Measurements from ENCODE around the gene NUBP1. TPM values are rescaled to one million over a fixed set of nuclear protein-coding genes. Genes with fewer than 3 reads are reported as not detected.
"Not testable (repeated sequence)": the region's sequence is repeated elsewhere in the genome, so short reads cannot be mapped to it uniquely, and the experiment has no call there.

Gene NUBP1
- total and polyA plus RNA-seq, 5 donors: 45.9 to 55.9 (median 47.5) TPM

DNA sequence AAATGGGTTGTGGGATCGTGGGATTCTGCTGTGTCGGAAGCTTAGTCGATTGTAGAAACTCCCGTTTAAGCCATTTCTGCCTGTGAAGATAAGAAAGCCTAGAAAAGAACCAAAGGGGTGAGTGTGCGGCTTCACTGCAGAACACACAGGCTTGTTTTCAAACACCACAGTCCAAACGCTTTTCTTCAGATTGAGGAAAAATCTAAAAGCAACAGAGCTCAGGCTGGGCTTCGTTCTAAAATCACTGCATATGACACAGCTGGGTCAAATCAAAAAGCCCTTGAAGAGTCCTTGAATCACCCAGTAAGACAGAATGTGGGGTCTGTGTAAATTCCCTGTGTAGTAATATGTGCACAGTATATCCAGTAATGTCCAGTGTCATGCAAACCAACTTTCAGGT lies 25.7 kb downstream of the NUBP1 start:
- intact Hi-C loops (cut with DNase I): loop anchor here in 2 of 4 donors (10.0 kb wide), 2 partner anchors 55 to 145 kb away; no protein-coding TSS in a partner anchor
- H3K27me3 ChIP-seq (ENCODE audit: control insufficient read depth, insufficient read depth): no peaks in the 10 kb centered on the region
- H3K4me3 ChIP-seq (ENCODE audit: low read length): no peak overlapping the region

DNA sequence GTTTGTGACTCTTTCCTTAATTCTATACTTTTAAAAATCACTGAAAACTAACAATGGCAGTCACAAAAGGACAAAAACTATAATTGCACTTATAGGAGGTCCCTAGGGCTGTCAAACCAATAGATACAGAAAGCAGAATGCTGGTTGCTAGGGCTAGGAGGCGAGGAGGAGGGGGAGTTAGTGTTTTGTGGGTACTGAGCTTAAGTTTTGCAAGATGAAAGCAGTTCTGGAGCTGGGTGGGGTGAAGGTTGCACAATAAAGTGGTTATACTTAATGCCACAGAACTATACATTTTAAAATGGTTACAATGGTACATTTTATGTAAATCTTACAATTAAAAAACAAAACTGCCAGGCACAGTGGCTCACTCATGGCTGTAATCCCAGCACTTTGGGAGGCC lies 27.3 kb downstream of the NUBP1 start:
- DNase-seq: no peak
- no peak for ATAC-seq
- Histone ChIP-seq H3K27ac (ENCODE audit: low read length) (no peak overlapping the region), H3K27me3 (ENCODE audit: control insufficient read depth, insufficient read depth) (no peaks in the 10 kb centered on the region), H3K4me1 (ENCODE audit: control insufficient read depth, insufficient read depth, low read length) (no peaks in the 10 kb centered on the region), H3K9me3 (ENCODE audit: control insufficient read depth, low read length) (no peaks in the 10 kb centered on the region), H3K4me3 (ENCODE audit: low read length) (no peak overlapping the region)
- intact Hi-C loops (cut with DNase I): no loop called here
- 74% methylated on average over 1 of the region's 1 CpG for WGBS

More for the DNA sequence above, 25.7 kb downstream of the NUBP1 start:
- DNase-seq (no peak), ATAC-seq (no peak)
- Histone ChIP-seq H3K9me3 (ENCODE audit: control insufficient read depth, low read length) (no peaks in the 10 kb centered on the region), H3K27ac (ENCODE audit: low read length) (no peak overlapping the region), H3K4me1 (ENCODE audit: control insufficient read depth, insufficient read depth, low read length) (peaks cover 8% of the 10 kb centered on the region)
- 60% methylated on average over 7 of the region's 7 CpGs for WGBS

DNA sequence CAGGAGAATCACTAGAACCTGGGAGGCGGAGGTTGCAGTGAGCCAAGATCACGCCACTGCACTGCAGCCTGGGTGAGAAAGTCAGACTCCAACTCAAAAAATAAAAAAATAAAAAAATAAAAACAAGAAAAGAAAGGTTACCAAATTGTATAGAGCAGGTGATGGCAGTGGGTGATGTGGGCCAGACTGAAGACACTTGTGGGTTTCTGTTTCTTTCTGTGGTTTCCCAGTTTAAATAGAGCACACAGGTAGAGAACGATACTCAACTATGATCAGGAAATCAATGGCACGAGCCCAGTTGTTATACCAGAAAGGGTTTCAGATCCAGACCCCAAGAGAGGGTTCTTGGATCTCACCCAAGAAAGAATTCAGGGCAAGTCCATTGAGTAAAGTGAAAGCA lies 32.6 kb downstream of the NUBP1 start:
- no peak overlapping the region for H3K27ac ChIP-seq (ENCODE audit: low read length)
- no peaks in the 10 kb centered on the region for H3K4me1 ChIP-seq (ENCODE audit: control insufficient read depth, insufficient read depth, low read length)
- DNase-seq (no peak), ATAC-seq (no peak)
- no peak overlapping the region for H3K4me3 ChIP-seq (ENCODE audit: low read length)
- H3K27me3 ChIP-seq (ENCODE audit: control insufficient read depth, insufficient read depth): no peaks in the 10 kb centered on the region
- WGBS: 77% methylated on average over 4 of the region's 4 CpGs
- intact Hi-C loops (cut with DNase I): no loop called here
- H3K9me3 ChIP-seq (ENCODE audit: control insufficient read depth, low read length): no peaks in the 10 kb centered on the region

DNA sequence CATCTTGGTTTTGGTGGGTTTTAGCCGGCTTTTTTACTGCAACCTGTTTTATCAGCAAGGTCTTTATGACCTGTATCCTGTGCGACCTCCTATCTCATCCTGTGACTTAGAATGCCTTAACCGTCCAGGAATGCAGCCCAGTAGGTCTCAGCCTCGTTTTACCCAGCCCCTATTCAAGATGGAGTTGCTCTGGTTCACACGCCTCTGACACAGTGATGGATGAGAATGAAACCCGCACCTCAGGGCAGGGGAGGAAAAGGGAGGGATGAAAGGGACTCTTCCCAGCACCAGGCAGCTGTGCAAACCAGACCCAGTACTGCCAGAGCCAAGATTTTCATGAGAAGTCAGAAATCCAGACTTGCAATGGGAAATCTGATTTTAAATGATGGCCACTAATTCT lies 33.3 kb downstream of the NUBP1 start:
- H3K27ac ChIP-seq (ENCODE audit: low read length); H3K4me1 ChIP-seq (ENCODE audit: control insufficient read depth, insufficient read depth, low read length); ATAC-seq; H3K9me3 ChIP-seq (ENCODE audit: control insufficient read depth, low read length); H3K27me3 ChIP-seq (ENCODE audit: control insufficient read depth, insufficient read depth); H3K4me3 ChIP-seq (ENCODE audit: low read length); intact Hi-C loops (cut with DNase I); DNase-seq: not testable (repeated sequence)
- WGBS: 71% methylated on average over 6 of the region's 6 CpGs

DNA sequence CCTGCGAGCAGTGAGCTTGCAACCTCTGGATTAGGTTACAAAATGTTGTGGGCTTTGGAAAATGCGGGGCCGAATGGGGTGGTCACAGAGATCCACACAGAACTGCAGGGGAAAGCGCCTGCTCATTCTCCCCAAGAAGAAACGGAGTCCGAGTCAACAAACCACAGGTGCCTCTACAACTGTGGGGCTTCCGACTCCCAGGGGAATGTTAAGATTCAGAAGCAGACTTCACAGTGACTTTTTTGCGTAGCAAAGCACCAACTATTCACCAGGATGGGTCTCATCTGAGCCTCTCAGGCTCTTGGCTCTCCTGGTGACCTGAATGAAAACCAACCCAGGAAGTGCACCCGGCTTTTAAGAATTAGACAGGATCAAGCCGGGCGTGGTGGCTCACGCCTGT lies 33.7 kb downstream of the NUBP1 start:
- no peak for ATAC-seq
- Histone ChIP-seq H3K27ac (ENCODE audit: low read length) (no peak overlapping the region), H3K9me3 (ENCODE audit: control insufficient read depth, low read length) (no peaks in the 10 kb centered on the region), H3K4me3 (ENCODE audit: low read length) (no peak overlapping the region), H3K27me3 (ENCODE audit: control insufficient read depth, insufficient read depth) (no peaks in the 10 kb centered on the region), H3K4me1 (ENCODE audit: control insufficient read depth, insufficient read depth, low read length) (no peaks in the 10 kb centered on the region)
- WGBS: 95% methylated on average over 12 of the region's 12 CpGs
- DNase-seq: no peak
- intact Hi-C loops (cut with DNase I): no loop called here

DNA sequence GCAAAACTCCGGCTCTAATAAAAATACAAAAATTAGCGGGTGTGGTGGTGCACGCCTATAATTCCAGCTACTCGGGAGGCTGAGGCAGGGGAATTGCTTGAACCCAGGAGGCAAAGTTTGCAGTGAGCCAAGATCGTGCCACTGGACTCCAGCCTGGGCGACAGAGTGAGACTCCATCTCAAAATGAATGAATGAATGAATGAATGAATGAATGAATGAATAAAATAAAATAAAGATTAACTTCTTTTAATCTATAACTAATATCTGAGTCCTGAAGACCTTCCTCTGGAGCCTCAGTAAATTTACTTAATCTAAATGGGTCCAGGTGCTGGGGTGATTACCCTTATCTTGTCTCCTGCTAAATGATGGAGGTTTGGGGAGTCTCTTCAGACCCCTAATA lies 36.3 kb downstream of the NUBP1 start:
- H3K27ac ChIP-seq (ENCODE audit: low read length); H3K4me1 ChIP-seq (ENCODE audit: control insufficient read depth, insufficient read depth, low read length); intact Hi-C loops (cut with DNase I); DNase-seq; H3K4me3 ChIP-seq (ENCODE audit: low read length); H3K27me3 ChIP-seq (ENCODE audit: control insufficient read depth, insufficient read depth); ATAC-seq; H3K9me3 ChIP-seq (ENCODE audit: control insufficient read depth, low read length): not testable (repeated sequence)
- WGBS: 96% methylated on average over 6 of the region's 6 CpGs

DNA sequence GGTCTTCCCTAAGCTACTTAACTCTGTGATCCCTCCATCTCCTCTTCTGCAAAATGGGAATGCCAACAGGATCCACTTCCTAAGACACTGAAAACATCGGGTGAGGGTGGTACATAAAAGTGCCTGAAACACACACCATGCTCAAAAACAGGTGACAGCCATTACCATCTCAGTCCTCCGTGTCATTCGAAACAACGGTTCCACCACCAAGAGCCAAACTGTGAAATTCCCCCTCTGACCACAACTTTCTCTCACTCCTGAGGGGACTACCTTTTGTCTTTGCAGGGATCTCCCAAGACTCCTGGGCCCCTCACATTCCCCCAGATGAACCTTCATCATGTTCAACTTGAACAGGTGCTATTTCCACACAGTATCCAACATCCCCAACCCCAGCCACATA lies 37.0 kb downstream of the NUBP1 start:
- WGBS: 93% methylated on average over 4 of the region's 4 CpGs
- Histone ChIP-seq H3K9me3 (ENCODE audit: control insufficient read depth, low read length) (no peaks in the 10 kb centered on the region), H3K4me3 (ENCODE audit: low read length) (no peak overlapping the region), H3K4me1 (ENCODE audit: control insufficient read depth, insufficient read depth, low read length) (no peaks in the 10 kb centered on the region), H3K27me3 (ENCODE audit: control insufficient read depth, insufficient read depth) (no peaks in the 10 kb centered on the region), H3K27ac (ENCODE audit: low read length) (no peak overlapping the region)
- DNase-seq (no peak), ATAC-seq (no peak)
- intact Hi-C loops (cut with DNase I): no loop called here

DNA sequence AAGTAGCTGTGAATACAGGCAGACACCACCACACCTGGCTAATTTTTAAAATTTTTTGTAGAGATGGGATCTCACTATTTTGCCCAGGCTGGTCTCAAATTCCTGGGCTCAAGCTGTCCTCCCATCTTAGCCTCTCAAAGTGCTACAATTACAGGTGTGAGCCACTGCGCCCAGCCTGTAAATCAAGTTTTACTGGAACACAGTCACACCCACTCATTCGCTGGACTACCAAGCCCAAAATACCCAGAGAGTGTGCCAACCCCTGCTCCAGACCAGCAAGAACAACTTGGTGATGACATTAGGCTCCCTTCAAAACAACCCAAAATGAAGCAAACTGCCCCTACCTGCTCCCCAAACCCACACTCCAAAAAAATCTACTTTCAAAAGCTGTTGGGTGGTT lies 39.0 kb downstream of the NUBP1 start:
- H3K27me3 ChIP-seq (ENCODE audit: control insufficient read depth, insufficient read depth): no peaks in the 10 kb centered on the region
- no peak overlapping the region for H3K27ac ChIP-seq (ENCODE audit: low read length)
- no peak overlapping the region for H3K4me3 ChIP-seq (ENCODE audit: low read length)
- no peaks in the 10 kb centered on the region for H3K4me1 ChIP-seq (ENCODE audit: control insufficient read depth, insufficient read depth, low read length)
- H3K9me3 ChIP-seq (ENCODE audit: control insufficient read depth, low read length): no peaks in the 10 kb centered on the region
- intact Hi-C loops (cut with DNase I): no loop called here
- DNase-seq: no peak
- no peak for ATAC-seq
- 100% methylated on average over 2 of the region's 2 CpGs for WGBS

DNA sequence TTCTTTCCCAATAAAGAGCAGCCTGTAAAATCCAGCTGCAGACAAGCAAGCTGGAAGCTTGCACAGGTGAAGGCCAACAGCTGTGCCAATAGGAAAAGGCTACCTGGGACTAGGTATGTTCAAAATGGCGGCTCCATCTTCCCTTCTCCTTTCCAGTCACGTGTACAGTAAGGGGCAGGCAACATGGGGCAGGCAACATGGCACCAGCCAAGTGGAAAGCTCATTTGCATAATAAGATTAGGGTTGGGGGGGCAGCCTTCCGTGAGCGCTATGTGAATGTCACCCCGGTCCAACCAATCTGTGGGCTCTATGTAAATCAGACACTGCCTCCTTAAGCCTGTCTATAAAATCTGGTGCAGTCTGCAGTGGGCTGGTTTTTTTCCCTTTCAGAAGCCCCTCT lies 43.7 kb downstream of the NUBP1 start:
- whole genome bisulfite sequencing: 87% methylated on average over 5 of the region's 5 CpGs
- intact Hi-C loops (cut with DNase I): no loop called here
- no peak for DNase-seq
- H3K27me3 ChIP-seq (ENCODE audit: control insufficient read depth, insufficient read depth): no peaks in the 10 kb centered on the region
- H3K4me3 ChIP-seq (ENCODE audit: low read length): no peak overlapping the region
- H3K27ac ChIP-seq (ENCODE audit: low read length): no peak overlapping the region
- no peak for ATAC-seq
- H3K4me1 ChIP-seq (ENCODE audit: control insufficient read depth, insufficient read depth, low read length): no peaks in the 10 kb centered on the region
- no peaks in the 10 kb centered on the region for H3K9me3 ChIP-seq (ENCODE audit: control insufficient read depth, low read length)

DNA sequence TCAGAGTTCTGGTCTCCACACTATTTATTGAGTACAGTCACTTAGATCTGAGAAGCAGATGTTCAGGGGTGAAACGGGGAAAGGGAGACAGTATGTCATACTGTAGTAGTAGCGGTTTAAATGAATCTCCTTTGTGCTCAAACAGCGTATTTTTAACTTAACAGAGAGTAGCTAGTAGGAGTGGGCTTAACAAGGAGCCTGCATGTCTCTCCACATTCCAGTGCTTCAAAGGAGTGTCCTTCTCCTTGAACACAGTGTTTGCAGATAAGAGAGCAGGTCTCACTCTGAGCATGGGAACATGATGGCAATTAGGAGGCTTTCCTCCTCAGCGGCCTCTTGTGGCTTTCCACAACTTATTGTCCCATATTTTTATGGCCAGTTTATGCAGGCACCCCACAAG lies 45.0 kb downstream of the NUBP1 start:
- H3K27me3 ChIP-seq (ENCODE audit: control insufficient read depth, insufficient read depth); H3K27ac ChIP-seq (ENCODE audit: low read length); H3K9me3 ChIP-seq (ENCODE audit: control insufficient read depth, low read length); H3K4me3 ChIP-seq (ENCODE audit: low read length); DNase-seq; intact Hi-C loops (cut with DNase I); H3K4me1 ChIP-seq (ENCODE audit: control insufficient read depth, insufficient read depth, low read length); ATAC-seq: not testable (repeated sequence)
- 72% methylated on average over 4 of the region's 4 CpGs for WGBS

DNA sequence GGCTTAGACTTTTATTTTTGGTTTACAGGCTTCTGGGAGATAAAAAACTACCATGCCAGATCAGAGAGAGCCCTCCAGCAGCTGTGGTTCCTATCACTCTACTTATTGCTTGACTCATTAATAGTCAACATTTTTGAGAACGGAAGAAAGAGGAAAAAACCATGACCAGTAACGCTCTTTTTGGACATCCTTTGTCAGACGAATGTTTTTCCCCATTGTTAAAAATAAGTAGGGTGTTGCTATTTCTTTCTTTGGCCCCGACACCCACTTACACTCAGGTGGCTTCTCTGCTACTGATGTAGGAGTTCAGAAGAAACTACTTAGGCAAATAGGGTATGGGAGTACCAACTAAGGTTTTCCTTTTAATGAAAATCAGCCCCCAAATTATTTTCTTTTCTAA lies 47.4 kb downstream of the NUBP1 start:
- ATAC-seq (no peak), DNase-seq (no peak)
- Histone ChIP-seq H3K27ac (ENCODE audit: low read length) (no peak overlapping the region), H3K27me3 (ENCODE audit: control insufficient read depth, insufficient read depth) (no peaks in the 10 kb centered on the region), H3K4me1 (ENCODE audit: control insufficient read depth, insufficient read depth, low read length) (no peaks in the 10 kb centered on the region), H3K4me3 (ENCODE audit: low read length) (no peak overlapping the region), H3K9me3 (ENCODE audit: control insufficient read depth, low read length) (no peaks in the 10 kb centered on the region)
- intact Hi-C loops (cut with DNase I): no loop called here
- 69% methylated on average over 4 of the region's 4 CpGs for WGBS

DNA sequence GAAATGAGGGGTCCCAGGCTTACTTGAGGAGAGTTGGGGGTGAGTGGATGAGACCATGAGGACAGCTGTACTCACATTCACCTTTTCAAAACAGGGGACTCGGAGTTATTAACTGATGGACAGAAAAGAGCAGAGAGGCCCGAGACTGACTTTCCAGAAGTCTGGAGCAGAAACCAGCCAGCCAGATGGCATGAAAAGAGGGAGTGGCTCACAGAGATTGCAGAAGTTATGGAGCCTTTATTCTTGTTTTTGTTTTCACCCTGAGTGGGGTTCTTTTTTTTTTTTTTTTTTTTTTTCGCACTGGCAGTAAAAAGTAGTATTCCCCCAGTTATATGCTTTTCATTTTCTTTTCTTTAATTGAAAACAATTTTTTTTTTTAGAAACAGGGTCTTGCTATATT lies 56.1 kb downstream of the NUBP1 start:
- WGBS: 90% methylated on average over 3 of the region's 3 CpGs
- DNase-seq (no peak), ATAC-seq (no peak)

More for the DNA sequence above, 56.1 kb downstream of the NUBP1 start:
- intact Hi-C loops (cut with DNase I): no loop called here
- Histone ChIP-seq H3K4me1 (ENCODE audit: control insufficient read depth, insufficient read depth, low read length) (peaks cover 1% of the 10 kb centered on the region), H3K4me3 (ENCODE audit: low read length) (no peak overlapping the region), H3K27ac (ENCODE audit: low read length) (no peak overlapping the region), H3K27me3 (ENCODE audit: control insufficient read depth, insufficient read depth) (no peaks in the 10 kb centered on the region), H3K9me3 (ENCODE audit: control insufficient read depth, low read length) (no peaks in the 10 kb centered on the region)

All from right cardiac atrium (tissue), 5 donors.